Hypothalamus (tissue), 51 donors: ENCODE measurements around the gene NCBP3.
"Not testable (repeated sequence)": the region's sequence is repeated elsewhere in the genome, so short reads cannot be mapped to it uniquely, and the experiment has no call there.

Source experiments
- DNase-seq, 51 donors: peaks; one replicate each; lab custom pipeline; 2025; lab: John Stamatoyannopoulos, UW

NCBP3 gene

DNA sequence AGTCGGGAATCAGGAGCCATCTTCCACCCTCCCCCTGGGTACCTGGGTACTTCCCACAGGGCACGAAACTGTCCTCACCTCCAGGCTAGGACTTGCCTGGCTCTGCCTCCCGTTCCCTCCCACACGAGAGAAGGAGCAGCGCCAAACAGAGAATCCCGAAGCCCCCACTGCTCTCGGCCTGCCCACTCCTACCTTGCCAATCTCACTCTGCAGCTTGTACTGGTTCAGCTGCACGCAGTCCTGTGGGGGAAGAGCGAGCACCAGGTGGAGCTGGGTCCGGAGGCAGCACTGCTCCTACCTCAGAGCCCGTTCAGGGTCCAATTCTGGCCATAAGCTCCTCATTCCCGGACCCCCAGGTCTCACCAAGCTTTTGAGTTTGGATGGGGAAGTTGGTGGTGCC, 38.1 kb upstream of the NCBP3 start:
- peak in 1 of 51 donors; percentile 26 for DNase-seq

GRCh38 chr17:3882276-3882675, 36.2 kb upstream of the NCBP3 start:
- DNase-seq = no peak

DNA sequence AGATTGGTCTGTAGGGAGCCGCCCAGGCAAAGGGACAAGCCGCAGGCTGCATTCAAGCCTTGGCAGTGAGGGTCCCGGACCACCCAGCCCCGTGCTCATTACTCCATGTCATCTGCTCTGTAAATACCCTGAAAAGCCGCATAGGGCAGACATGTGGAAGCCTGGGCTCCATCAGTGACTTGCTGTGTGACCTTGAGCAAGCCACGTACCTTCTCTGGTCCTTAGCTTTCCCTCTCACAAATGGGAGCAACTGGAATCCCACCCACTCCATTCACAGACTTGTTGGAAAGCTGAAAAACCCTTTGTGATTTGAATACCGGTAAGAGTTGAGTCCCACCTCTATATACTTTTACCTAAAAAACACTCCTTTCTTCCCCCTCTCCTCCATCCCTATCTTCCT, 34.9 kb upstream of the NCBP3 start:
- DNase-seq = no peak

GRCh38 chr17:3879591-3880417, 33.8 kb upstream of the NCBP3 start:
- DNase-seq = no peak

GRCh38 chr17:3879186-3879585, 33.1 kb upstream of the NCBP3 start:
- peak in 10 of 51 donors; percentile 6 to 76 (median 15) for DNase-seq

DNA sequence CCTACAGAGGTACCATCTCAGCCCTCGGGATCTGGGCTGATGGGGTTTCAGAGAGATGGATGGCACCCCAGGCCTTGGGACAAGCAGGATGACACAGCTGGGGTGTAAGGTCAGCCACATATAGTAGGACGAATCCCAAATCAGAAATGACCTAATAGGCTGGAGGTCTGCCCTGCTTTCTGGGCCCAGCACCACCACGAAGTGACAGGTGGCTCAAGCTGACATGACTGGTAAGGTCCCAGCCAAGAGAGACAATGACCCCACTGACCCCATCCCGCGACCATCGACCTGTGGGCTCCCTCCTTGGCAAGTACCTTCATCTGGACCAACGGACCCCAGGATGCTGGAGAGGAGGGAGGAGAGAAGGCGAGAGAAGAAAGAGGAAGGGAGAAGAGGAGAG, 31.2 kb upstream of the NCBP3 start:
- DNase-seq = no peak

DNA sequence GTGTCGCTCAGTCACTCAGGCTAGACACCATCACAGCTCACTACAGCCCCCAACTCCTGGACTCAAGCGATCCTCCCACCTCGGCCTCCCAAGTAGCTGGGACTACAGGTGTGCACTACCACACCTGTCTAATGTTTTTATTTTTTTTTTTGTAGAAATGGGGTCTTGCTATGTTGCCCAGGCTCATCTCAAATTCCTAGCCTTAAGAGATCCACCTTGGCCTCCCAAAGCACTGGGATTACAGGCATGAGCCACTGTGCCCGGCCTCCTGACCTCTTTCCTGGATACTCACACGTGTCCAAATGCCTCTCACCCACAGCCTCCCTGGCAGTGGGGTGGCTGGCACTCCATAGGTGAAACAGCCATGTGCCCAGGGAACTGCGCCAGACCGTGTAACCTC, 29.3 kb upstream of the NCBP3 start:
- no peak for DNase-seq

- no peak for DNase-seq
Observed at GRCh38 chr17:3873862-3874261, 27.8 kb upstream of the NCBP3 start.

GRCh38 chr17:3870871-3871306, 24.8 kb upstream of the NCBP3 start:
- no peak for DNase-seq

DNA sequence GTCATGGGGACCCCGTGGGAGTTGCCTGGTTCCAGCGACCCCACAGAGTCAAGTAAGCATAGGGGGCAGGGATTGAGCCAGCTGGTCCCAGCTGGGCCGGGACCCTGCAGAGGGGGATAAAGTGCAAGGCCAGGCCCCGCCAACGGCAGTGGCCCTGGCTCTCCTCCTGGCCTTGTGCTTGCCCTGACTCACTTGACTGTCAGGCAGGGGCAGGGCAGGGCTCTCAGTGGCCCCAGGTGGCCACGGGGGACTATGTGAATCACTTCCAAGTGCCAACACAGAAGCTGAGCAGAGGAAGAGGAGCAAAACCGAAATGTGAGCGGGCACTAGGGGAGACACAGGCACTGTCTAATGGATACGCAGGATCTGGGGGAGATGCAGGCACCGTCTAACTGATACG, 21.6 kb upstream of the NCBP3 start:
- no peak for DNase-seq

- DNase-seq = no peak
Observed at GRCh38 chr17:3867106-3867505, 21.1 kb upstream of the NCBP3 start.

- peak in 9 of 51 donors; percentile 14 to 65 (median 24) for DNase-seq
Observed at GRCh38 chr17:3866276-3866675, 20.2 kb upstream of the NCBP3 start.

DNA sequence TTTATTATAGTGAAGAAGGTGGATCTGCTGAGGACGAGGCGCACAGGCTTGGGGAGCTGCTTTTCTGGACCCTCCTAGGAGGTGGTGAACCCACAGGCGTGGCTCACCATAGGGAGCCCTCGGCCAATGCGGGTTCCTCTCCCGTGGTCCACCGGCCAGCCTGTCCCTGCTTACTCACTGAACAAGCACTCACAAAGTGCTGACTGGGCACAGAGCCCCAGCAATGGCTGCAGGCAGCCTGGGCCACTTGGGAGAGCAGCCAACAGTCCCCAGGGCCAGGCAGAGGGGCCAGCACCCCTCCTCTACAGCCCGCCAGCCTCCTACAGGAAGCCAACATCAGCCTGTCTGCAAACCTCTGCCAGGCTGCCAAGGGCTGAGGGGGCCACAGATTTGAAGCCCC, 19.1 kb upstream of the NCBP3 start:
- DNase-seq = peak in 27 of 51 donors; percentile 11 to 66 (median 40)

DNA sequence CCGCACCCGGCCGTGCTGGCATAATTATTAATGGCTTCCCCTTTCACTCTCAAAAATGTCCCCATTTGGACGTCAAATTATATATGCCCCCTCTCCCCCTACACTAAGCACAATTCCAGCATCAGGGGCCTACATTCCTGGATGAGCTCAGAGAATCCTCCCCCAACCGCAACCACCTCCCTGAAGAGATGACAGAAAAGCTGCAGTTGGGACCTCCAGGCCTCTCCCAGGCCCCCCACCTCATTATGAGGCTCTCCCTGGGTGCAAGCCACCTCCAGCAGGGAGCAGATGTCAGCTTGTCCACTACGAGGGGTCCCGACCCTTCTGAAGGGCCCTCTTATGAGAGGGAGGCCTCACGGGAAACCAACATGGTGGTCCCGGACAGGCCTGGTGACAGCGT, 18.5 kb upstream of the NCBP3 start:
- no peak for DNase-seq

DNA sequence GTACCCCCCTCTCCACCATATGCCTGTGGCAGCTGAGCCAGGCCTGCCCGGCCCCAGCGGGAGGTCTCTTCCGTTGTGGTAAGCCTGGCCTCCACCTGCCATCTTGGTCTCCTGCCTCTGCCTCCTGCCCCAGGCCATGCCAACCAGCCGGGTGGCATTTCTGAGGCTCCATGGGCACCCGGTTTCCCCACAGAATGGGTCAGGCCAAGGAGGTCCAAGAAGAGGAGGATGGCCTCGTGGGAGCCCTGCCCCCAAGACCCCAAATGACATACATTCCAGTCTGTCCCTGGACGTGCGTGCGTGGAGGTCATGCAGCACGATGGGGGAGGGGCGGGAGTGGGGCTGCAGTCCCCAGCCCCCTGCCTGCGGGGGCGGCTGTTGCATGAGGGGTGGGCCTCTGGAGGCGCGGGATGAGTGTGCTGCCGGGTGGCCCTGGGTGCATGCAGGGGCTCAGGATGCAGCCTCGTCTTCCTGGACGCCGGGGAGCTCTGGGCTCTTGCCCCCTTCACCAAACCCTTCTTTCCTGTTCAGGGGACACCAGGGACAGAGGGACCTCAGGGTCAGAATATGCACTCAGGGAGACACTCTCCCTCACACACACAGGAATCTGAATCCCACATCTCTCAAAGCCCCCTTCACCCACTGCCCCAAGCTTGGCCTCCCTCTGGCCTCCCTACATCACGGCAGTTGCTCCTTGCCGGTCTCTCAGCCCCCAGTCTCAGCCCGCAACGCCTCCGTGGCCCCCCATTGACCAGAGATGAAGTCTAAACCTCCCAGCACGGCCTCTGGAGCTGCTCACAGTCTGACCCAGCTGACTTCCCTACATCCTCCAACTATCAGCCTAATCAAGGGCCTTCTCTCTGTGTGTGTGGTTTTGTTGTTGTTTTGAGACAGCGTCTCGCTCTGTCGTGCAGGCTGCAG, 16.0 kb upstream of the NCBP3 start:
- DNase-seq = no peak

DNA sequence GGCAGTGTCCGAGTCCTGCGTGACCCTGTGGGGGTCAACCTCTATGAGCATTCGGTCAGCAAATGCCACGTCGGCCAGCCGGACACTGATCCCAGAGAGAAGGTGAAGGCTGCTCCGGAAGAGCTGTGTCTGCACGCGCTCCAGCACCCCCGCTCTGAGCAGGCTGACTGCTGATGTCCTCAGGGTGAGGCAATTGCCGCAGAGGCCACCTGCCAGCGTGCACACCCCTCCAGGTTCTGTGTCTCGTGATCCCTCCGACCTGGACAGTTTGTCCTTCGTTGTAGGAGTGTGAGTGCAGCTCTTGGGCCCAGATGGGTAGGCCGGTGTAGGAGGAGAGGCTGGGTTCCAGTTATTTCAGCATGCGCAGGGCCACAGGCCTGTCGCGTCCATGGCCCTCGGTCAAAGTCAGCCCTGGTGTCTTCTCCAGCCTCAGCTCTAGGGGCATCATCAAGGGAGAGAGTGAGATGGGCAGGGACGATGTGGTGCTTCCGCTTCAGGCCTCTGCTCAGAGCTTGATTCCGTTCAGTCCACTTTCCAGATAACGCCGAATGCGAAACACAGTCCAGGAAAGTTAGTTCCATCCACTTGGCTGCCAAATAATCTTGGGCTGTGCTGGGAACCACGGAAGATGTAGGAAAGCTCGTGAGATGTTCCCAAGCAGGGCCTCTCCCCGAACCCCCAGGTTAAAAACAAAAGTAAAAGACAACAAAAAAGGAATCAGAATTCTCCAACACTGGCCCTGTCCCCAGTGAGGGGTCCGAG, 15.1 kb upstream of the NCBP3 start:
- DNase-seq = no peak

- DNase-seq = no peak
Observed at GRCh38 chr17:3859940-3860339, 13.9 kb upstream of the NCBP3 start.

DNA sequence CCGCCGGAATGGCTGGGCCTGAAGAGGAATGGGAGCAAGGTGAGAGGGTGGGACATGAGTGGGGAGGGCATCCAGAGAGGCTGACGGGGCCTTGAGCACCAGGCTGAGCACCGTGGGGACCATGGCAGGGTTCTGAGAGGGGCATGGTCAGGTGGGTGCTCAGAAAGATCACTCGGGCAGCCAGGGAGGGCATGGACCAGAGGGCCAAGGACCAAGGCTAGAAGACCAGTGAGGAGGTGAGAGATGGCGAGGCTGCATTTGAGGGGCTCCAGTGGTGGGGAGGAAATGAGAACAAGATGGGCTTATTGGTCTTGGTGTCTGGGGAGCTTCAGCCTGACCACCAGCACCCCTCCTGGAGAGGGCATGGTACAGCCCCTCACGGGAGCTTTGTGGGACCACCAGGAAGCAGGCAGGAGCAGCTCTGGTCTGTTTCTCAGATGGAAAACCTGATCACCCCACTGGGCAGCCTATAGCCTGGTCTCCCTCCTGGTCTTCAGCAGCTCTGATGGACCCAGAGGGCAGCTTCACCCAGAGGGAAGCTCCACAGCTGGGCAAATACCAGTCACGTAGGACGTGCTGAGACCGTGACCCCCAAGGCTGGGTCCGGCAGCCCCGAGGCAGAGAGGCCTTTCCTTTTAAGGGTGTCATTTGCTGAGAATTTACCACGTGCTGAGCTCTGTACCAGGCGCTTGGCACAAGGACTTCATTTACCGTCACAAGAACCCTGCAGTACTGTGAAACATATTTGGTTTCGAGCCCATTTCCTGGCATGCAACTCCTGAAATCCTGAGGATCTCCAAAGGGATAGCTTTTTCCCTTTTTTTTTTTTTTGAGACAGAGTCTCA, 11.4 kb upstream of the NCBP3 start:
- DNase-seq = no peak

GRCh38 chr17:3854204-3854603, 8.2 kb upstream of the NCBP3 start:
- DNase-seq = not testable (repeated sequence)

- DNase-seq = peak in 1 of 51 donors; percentile 68
Observed at GRCh38 chr17:3852561-3852960, 6.5 kb upstream of the NCBP3 start.
